Stimulated activated CD8-positive, alpha-beta memory T cell treated with anti-CD3 and anti-CD28 coated beads, Interleukin-12 subunit alpha, Interleukin-12 subunit beta, amount 100 ng/mL, for 4 hours (primary cell): ENCODE results near the gene CSNK1D.
A peak's percentile ranks its signal among the peaks of the same experiment; 100 is the strongest.

Experiments used
- DNase-seq: peaks from one replicate; pipeline ENCODE4 v3.0.0-alpha.2; 2020; ENCODE audit warnings: low read depth

Gene CSNK1D

DNA sequence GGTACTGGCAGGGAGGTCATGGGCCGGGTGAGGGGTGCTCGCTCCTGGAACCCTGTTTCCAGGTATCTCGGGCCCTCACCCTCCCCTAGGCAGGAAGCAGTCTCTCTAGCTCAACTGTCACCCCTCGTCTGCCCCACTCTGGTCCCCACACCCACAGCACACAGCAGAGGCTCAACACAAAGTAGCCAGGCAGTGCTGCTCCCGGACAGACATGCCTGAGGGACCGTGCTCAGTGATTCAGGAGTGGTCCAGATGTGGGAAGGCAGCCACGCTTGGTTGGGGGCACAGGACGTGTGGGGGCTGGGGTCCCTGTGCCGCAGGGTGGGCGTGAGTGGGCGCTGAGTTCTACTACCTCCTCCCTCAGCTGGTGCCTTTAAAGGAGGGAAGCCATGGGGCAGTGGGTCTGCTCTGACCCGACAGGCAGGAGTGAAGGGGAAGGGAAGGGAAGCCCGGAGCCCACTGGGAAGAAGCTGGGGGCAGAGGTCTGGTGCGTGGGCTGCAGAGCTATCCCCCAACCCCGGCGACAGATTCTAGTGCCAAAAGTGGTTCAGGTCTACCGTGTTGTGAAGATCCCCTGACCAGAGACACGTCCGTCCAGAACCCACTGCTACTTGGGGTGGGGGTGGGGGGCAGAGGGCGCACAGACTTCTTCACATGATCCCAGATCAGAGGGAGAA lies 32.9 kb downstream of the CSNK1D start:
- no peak for DNase-seq

DNA sequence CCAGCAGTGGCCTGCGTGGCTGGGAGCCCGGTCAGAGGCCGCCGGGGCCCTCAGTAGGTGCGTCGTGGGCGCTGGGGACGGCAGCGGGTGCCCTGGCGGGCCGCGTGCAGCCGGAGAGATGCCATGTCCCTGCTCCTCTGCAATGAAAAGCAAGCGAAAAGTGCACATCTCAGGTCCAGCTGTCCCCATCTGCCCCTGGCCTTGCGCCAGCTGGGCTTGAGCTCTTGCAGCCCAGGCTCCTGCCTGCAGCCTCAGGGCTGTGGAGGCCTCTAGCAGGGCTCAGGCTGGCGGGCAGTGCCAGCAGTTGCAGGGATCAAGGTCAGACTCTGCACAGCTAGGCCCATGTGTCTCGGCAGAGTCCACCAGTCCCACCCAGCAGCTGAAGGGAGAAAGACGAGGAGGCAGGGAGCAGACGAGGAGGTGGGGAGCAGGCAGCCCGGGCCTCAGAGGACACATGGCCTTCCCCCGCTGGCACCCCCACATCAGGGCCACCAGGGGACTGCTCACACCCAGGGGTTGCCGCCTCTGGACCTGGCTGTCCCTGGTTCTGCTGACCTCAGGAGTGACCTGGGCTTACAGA lies 33.5 kb downstream of the CSNK1D start:
- DNase-seq: no peak

DNA sequence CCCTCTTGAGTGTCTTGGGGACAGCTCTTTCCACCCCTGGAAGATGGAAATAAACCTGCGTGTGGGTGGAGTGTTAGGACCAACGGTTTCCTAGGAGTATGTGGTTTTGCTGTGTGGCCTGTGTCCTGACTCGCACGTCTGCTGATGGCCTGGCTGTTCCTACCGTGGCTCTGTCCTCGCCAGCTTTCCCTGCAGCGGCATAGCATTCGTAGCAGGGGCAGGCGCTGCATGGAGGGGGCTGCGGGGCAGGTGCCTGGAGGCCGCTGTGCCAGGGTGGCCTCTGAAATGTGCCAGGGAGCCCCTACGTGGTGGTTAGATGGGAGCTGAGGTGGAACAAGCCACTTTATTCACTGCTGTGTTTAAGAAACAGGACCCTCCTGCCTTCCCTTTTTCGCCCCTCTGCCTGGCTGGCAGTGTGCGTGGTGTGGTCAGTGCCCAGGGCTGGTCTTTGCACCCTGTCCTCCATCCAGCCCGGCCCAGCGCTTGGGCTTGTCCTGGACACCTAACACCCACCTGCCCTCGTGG lies 34.0 kb downstream of the CSNK1D start:
- DNase-seq: no peak

DNA sequence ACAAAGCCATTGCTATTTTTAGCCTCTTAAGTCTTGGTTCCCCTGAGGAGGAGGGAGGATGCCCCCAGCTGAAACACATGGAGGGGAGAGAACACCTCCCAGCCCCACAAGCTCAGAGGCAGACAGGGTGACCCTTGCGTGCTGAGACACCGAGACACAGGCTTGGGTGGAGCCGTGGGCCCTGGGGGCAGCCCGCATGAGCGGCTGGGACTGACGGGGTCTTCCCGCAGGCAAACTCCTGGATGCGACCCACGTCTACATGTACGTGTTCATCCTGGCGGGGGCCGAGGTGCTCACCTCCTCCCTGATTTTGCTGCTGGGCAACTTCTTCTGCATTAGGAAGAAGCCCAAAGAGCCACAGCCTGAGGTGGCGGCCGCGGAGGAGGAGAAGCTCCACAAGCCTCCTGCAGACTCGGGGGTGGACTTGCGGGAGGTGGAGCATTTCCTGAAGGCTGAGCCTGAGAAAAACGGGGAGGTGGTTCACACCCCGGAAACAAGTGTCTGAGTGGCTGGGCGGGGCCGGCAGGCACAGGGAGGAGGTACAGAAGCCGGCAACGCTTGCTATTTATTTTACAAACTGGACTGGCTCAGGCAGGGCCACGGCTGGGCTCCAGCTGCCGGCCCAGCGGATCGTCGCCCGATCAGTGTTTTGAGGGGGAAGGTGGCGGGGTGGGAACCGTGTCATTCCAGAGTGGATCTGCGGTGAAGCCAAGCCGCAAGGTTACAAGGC lies 34.9 kb downstream of the CSNK1D start:
- peak; percentile 39 for DNase-seq

DNA sequence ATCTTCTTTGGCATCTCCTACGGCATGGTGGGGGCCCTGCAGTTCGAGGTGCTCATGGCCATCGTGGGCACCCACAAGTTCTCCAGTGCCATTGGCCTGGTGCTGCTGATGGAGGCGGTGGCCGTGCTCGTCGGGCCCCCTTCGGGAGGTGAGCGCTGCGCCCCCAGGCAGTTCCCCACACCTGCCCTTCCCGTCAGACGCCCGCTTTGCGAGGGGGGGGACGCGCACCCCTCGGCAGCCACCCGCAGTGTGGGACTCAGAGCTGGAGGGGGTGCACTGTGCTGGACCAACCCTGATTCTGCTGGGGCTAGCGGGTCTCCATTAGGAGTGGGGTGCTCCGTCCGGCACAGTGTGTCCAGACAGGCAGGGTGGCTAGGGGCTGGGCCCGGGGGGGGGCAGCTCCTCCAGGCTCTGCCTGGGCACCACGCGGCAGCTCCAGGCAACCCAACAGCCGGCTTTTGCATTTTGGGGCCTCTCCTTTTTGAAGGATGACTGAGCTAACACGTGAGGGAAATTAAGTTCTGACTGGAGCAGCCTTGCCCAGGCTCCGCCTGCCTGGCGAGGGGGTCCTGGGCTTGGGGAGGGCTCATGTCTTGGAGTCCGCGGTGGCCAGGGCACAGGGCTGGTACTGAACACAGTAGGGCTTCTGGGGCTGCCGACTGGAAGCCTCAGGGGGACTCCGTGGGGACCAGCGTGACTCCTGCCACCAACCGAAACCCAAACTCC lies 35.6 kb downstream of the CSNK1D start:
- no peak for DNase-seq

DNA sequence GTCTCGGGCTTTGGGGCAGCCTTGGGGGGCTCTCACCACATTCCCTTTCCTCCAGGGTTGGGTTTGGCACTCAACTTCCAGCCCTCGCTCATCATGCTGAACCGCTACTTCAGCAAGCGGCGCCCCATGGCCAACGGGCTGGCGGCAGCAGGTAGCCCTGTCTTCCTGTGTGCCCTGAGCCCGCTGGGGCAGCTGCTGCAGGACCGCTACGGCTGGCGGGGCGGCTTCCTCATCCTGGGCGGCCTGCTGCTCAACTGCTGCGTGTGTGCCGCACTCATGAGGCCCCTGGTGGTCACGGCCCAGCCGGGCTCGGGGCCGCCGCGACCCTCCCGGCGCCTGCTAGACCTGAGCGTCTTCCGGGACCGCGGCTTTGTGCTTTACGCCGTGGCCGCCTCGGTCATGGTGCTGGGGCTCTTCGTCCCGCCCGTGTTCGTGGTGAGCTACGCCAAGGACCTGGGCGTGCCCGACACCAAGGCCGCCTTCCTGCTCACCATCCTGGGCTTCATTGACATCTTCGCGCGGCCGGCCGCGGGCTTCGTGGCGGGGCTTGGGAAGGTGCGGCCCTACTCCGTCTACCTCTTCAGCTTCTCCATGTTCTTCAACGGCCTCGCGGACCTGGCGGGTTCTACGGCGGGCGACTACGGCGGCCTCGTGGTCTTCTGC lies 36.3 kb downstream of the CSNK1D start:
- no peak for DNase-seq

DNA sequence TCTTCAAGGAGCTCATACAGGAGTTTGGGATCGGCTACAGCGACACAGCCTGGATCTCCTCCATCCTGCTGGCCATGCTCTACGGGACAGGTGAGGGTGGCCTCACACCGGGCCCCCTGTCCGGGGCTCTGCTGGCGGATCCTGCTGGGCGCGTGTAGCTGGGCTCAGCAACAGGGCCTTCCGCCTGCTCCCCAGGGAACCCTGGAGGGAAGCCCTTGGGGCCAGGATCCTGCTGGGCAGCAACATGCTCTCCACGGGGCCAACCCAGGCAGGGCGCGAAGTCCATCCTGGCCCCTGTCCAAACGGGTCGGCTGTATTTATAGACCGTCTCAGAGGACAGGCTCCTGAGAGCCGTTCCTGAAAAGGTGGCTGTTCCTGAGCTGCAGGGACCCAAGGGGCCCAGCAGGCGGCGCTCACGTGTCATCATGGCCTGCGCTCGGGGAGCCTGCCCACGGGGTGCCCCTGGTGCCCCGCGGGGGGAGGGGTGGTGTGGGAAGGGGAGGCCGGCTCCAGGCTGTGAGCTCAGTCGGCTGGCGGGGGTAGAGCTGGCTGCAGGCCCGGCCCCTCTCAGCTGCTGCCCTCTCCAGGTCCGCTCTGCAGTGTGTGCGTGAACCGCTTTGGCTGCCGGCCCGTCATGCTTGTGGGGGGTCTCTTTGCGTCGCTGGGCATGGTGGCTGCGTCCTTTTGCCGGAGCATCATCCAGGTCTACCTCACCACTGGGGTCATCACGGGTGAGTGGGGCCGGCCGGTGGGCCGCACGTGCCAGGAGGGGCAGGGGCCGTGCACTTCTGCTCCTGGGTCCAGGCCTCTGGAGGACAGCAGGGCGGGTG lies 37.1 kb downstream of the CSNK1D start:
- peak; percentile 57 for DNase-seq

DNA sequence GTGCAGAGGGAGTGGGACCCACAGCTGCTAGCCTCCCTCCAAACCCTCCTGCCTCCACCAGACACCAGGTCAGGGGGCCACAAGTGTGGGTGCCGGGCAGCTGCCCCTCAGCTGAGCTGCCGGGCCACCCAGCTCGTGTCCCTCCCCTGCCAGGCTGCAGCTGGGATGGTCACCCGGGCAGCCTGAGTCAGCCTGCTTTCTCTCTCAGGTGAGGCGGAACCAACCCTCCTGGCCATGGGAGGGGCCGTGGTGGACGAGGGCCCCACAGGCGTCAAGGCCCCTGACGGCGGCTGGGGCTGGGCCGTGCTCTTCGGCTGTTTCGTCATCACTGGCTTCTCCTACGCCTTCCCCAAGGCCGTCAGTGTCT lies 37.7 kb downstream of the CSNK1D start:
- DNase-seq: no peak

DNA sequence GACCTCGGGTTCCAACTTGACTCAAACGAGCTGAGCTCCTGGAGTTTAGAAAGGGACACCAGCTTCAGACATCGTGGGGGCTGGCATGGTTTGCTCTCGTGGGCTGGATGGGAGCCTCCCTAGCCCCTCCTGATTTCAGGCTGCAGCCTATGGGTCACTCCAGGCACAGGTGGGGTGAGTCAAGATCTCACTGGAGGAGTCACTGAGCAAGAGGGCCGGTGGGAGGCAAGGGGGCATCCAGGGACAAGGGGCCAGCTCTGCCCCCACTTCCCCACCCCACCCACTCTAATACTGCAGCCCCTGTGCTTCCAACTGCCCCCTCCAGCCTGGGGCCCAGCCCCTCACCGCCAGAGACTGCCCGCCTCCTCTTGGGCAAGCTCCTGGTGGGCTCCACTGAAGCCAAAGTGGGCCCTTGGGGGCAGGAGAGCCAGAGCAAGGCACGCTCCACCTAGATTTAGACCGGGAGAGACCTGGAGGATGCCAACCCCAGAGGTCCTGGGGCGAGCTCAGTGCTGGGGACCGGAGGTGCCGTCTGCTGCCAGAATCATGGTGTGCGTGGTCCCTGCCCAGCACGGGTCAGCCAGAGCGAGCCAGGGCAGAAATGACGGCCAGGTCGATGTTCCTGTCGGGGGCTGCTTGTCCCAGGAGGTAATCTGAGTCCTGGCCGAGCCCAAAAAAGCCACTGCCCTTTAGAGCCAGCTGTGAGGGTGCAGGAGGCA lies 38.3 kb downstream of the CSNK1D start:
- no peak for DNase-seq

DNA sequence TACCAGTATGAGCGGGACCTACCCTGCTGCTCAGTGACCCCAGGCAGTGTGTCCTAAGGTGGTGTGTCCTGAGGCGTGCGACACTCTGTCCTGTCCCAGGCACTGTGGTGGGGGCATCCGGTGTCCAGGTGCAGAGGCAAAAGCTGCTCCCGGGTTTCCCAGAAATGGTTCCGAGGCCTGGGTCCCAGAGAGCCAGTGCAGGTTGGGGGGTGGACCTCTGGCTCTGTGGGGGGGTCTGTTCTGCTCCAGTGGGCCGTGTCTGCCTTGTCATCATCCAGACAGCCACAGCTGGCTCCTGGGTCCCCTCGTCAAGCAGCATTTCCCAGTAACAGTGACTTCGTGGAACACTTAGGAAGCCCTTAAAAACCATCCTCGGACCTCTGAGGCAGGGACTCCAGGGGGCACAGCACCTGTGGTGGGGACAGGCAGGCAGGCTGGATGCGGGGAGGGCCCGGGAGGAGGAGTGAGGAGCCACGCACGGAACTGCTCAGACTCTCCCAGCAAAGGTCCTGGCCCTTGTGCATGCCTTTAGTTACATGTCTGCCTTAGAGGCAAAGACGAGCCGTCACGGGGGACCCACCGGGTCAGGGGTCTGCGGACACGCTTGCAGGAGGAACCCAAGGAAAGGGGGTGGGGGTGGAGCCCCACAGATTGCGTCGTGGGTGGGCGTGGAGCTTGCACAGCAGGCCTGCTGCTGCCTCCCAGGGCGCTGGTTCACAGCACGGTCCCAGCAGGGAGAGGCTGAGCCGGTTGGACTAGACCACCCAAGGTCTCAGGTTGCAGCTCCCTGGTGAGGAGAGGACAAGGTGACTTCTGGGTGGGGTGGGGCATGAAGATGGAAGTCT lies 39.1 kb downstream of the CSNK1D start:
- no peak for DNase-seq

DNA sequence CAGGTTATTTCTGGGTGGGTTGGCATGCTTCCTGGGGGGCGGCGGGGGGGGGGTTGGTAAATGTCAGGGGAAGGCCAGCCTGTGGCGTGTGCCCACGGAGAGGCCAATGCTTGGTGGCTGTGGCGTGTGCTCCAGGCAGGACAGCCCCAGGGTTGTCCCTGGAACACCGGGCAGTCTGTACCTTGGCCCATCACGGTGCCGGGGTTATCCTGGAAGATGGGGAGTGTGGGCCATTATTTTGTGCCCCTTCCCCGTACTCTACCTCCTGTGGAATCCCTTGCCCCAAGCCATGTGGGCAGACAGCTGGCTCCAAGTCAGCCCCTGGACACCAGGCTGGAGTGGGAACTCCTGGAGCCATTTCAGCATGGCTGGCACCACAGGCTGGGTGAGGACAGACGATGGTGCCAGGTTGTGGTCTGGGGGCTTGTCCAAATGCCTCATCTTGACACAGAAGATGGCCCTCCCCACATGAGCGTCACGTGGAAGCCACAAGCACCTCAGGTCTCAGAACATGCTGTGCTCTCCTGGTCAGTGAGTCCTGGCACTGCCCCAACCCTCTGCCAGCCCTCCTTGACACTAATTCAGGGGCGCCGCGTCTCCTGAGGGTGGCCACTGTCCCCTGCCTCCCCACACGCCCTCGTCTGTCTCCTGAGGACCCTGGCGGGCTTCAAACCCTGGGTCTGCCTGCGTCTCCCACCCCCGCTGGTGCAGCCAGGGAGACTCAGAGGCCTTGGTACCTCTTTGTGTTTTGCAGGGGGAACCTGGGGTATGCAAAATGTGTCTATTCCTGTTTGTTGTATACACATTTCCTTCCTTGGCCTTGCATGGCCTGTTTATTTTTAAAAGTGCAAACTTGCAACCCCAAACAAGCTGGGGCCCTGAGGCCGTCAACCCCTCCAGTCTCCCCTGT lies 40.4 kb downstream of the CSNK1D start:
- no peak for DNase-seq

DNA sequence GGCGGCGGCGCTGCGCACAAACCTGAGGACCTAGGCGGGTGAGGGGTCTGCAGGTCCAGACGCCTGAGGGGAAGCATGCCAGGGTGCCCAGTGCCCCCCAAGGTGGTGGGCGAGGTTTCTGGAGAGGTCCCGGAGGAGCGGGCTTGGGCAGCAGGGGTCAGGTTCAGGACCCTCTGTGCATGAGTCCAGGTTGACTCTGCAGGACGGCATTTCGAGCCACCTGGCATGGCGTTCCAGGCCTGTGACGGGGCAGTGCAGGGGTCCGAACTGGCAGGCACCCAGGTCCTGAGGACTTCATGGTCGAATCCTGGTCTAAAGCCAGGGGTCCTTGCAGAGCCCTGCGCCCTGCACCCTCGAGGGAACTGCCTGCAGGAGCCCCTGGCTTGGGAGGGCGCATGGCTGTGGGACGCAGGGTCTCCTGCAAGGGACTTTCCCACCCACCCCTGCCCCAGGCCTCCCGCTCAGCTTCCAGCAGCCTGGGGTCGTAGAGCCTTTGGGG lies 41.1 kb downstream of the CSNK1D start:
- DNase-seq: no peak

DNA sequence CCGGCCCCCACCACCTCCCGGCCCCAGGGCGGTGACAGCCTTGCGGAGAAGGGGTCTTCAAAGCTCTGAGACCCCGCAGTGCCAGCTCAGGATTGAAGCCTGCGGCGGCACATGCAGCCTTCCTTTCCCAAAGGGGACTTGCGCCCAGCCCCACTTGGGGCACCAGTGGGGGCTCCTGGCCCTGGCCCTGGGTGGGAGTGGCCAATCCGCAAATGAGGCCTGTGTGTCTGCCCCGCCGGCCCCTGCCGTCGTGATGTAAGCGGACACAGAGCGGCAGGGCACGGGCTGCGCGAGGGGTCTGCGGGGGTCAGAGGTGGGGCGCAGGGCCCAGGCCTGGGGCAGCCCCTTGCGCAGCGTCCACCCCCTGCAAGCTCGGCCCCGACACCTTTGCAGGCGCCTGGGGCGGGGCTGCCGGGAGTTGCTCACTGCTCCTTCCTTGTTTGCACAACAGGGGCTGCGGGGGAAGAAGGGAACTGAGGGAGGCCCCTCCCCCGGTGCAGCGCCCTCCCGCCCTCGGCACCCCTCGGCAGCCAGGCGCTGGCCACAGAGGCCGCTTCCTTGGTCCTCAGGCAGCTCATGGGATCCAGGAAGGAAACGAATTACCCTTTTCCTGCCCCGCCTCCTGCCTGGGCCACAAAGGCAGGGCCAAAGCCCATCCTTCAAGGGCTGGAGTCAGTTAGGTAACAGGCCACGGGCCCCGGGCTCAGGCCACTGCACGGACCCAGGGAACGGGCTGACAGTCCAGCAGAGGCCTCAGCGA lies 41.8 kb downstream of the CSNK1D start:
- no peak for DNase-seq

DNA sequence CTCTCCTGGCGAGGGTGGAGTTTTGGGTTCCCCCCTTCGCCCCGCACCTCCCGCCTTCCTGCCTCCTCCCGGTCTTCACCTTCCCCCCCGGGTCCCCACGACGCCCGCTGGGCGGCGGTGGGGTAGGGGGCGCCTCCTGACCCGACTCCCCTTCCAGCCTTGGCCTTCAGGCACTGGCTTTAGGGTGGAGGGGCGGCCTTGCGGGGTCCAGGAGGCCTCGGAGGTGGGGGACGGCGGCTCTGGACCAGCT lies 42.3 kb downstream of the CSNK1D start:
- DNase-seq: no peak

DNA sequence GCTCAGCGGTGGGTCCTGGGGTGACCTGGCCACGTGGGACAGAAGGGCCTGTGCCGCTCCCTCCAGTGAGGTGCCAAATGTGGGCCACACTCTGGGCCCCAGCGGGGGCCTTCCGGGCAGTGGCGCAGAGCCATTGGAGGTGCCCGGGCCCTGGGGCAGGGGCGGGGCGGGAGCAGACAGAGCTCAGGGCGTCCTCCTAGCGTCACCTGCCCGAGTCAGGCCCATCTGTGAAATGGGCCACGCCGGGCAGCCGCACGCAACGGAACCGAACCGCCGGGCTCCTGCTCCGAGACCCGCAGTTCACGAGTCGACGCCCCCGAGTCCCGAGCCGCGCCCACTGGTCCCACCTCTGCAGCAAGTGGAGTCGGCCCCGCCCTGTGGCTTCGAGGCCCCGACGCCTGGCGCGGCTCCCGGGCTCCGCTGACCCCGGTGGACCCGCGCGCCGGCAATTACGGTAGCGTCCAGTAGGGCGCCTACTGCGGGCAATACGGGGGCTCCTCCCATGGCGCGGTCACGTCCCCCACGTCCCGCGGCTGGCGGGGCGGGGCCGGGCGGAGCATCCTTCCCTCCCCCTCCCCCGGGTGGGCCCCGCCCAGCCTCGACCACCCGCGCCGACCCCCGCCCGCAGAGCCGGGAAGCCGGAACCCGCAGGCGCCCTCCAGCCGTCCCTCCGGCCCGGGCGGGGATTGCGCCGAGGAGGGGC lies 42.7 kb downstream of the CSNK1D start:
- peak; percentile 51 for DNase-seq

DNA sequence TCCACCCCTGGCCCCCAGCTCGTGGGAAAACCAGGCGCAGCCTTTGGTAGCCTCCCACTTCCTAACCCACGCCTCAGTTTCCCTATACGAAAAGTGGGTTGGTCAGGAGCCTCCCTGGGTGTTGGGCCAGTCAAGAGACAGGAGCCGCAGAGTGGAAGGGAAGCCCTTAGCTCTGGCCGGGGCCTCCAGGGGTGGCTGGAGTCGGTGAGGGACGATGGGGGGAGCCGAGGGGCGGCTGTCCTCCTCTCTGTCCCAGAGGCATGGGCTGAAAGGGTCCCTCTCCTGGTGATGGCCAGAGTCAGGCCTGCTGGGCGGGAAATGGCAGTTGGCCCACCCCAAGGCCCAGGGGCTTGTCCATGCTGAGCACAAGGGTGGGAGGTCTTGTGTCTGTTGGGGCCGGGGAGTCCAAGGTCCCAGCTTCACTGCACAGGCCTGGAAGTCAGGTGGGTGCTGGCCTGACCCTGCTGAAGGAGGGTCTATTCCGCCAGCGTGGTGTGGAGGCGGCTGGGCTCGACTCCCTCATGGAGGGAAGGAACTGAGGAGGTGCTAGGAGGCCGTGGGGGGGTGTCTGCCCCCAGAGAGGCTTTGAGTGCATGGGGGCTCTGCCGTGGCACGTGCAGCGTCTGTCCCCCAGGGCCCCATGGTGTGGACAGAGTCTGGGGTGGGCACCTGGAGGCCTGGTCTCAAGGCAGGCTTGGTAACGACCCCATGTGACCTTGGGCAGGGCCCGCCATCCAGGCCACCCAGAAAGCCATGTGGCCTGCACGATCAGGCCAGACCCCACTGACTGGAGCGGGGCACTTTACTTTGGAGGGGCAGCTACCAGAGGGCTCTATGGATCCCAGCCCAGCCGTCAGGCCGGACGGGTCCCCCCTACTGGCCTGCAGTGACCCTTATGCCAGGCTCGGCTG lies 43.5 kb downstream of the CSNK1D start:
- DNase-seq: no peak
